ENCODE measurements around the gene LSR.
A peak's percentile ranks its signal among the peaks of the same experiment; 100 is the strongest.

Gene LSR

GRCh38 chr19:35264268-35265125, 15.7 kb downstream of the LSR start:
- no peak overlapping the region for H3K4me3 ChIP-seq (ENCODE audit: control insufficient read depth, low read depth, low read length)
- DNase-seq (ENCODE audit: low read depth): no peak
- TF ChIP-seq, protein P1, sequence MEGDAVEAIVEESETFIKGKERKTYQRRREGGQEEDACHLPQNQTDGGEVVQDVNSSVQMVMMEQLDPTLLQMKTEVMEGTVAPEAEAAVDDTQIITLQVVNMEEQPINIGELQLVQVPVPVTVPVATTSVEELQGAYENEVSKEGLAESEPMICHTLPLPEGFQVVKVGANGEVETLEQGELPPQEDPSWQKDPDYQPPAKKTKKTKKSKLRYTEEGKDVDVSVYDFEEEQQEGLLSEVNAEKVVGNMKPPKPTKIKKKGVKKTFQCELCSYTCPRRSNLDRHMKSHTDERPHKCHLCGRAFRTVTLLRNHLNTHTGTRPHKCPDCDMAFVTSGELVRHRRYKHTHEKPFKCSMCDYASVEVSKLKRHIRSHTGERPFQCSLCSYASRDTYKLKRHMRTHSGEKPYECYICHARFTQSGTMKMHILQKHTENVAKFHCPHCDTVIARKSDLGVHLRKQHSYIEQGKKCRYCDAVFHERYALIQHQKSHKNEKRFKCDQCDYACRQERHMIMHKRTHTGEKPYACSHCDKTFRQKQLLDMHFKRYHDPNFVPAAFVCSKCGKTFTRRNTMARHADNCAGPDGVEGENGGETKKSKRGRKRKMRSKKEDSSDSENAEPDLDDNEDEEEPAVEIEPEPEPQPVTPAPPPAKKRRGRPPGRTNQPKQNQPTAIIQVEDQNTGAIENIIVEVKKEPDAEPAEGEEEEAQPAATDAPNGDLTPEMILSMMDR (IDR thresholded peaks at IDR 0.05; ENCODE audit: control insufficient read depth, insufficient read depth, low read depth, low read length, missing control alignments): no peak

DNA sequence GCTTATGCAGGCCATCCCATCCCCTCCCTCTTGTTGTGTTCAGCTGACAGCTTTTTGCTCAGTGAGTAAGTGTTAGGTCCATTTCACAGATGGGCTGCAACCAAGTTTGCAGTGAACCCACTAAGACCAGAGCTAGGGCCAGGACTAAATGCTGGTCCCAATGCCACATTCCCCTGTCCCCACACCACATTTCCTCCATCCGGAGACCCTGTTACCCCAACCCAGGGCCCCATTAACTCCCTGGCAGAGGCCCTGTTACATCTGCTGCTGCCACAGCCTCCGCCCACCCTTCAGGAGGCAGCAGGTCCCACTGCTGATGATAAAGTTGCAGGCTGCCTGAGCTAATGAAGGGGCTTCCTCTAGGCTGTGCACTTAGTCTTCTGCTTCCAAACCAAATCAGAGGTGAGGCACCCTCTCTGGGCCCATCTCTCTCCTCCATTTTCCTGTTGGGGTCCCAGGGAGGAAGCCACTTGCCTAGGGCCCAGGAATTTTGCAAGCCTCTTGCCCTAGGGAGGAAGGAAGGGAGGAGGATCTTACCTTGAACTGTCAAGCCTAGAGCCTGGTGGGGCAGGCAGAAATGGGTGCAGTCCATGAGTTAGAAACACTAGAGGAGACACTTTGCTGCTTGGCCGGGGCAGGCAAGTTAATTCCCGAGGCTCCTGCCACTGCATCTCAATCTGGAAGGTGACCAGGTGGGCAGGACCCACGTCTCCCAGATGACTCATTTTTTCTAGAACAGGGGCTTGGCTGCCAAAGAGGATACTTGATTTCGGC, 16.5 kb downstream of the LSR start:
- DNase-seq (ENCODE audit: low read depth): no peak
- TF ChIP-seq, protein P1 (IDR thresholded peaks at IDR 0.05; ENCODE audit: control insufficient read depth, insufficient read depth, low read depth, low read length, missing control alignments): no peak
- H3K4me3 ChIP-seq (ENCODE audit: control insufficient read depth, low read depth, low read length): no peak overlapping the region

DNA sequence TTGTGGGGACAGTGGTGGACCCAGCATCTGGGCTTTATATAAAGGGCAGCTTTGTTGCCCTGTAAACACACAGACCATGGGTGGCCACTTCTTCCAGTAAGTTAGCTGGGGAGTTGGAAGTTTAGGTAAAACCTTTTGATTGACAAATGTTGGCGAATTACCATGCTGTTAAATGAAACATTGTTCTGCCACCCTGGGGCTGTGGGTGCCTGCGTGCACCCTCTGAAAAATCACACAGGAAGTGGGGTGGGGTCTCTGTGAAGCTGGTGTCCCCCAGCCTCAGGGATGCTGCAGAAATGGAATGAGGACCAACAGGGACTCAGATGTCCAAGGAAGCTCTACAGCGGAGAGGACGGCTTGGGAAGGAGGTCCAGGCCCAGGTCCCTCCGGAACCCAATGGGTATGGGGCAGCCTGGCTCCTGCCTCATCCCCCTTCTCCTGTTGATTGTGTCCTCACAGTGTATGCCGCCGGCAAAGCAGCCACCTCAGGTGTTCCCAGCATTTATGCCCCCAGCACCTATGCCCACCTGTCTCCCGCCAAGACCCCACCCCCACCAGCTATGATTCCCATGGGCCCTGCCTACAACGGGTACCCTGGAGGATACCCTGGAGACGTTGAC, 17.2 kb downstream of the LSR start:
- no peak overlapping the region for H3K4me3 ChIP-seq (ENCODE audit: control insufficient read depth, low read depth, low read length)
- DNase-seq (ENCODE audit: low read depth): no peak

GRCh38 chr19:35266520-35267352, 17.9 kb downstream of the LSR start:
- no peak for DNase-seq (ENCODE audit: low read depth)
- H3K4me3 ChIP-seq (ENCODE audit: control insufficient read depth, low read depth, low read length): peak overlapping the region; percentile 71

More for the DNA sequence above, 17.2 kb downstream of the LSR start:
- TF ChIP-seq, protein P1 (IDR thresholded peaks at IDR 0.05; ENCODE audit: control insufficient read depth, insufficient read depth, low read depth, low read length, missing control alignments): no peak

GRCh38 chr19:35267353-35267817, 18.6 kb downstream of the LSR start:
- no peak for DNase-seq (ENCODE audit: low read depth)
- H3K4me3 ChIP-seq (ENCODE audit: control insufficient read depth, low read depth, low read length): peak overlapping the region; percentile 71
- TF ChIP-seq, protein P1 (IDR thresholded peaks at IDR 0.05; ENCODE audit: control insufficient read depth, insufficient read depth, low read depth, low read length, missing control alignments): no peak

More at GRCh38 chr19:35266520-35267352, 17.9 kb downstream of the LSR start:
- TF ChIP-seq, protein P1 (IDR thresholded peaks at IDR 0.05; ENCODE audit: control insufficient read depth, insufficient read depth, low read depth, low read length, missing control alignments): no peak

All from AG09309 (cell line).